Nucleus accumbens (tissue), 56 donors: ENCODE data around the gene PTPRN2.

ENCODE experiments used
- DNase-seq, 56 donors: peaks; one replicate each; lab custom pipeline; 2025; lab: John Stamatoyannopoulos, UW

The PTPRN2 gene

DNA sequence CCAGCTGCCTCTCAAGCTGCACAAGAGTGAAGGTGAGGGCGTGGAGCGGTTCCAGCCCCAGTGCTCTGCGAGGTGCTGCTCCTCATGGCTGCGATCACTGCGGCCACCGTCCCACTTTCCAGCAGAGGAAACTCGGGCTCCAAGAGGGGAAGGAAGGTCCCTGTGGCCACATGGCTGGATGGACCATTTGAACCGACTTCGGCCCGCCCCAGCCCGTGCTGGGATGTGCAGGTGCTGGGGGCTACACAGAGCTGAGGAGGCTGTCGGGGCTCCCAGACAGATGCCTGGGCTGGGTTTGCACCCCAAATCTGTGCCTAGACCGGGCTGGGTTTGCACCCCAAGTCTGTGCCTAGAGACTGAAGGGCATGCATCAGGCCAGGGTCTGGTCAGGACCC is 1064.3 kb downstream of the PTPRN2 start:
- no peak for DNase-seq

DNA sequence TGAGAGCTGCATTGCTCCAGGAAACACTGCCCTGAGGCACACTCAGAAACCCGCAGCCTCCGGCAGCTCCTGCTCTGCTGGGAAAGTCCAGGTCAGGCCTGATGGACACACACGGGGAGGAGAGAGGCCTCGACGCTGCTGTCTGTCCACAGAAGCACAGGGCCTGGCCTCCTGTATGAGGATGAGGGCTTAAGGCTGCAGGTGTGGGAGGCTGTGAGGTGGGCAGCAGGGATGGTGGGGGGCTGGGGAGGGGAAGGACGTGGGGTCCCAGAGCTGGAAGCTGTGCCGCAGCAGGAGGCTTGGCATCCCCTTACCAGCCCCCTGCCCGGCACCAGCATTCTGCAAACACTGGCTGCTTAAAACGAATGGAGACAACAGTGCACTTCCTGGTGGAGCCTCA is 1064.7 kb downstream of the PTPRN2 start:
- DNase-seq: no peak

DNA sequence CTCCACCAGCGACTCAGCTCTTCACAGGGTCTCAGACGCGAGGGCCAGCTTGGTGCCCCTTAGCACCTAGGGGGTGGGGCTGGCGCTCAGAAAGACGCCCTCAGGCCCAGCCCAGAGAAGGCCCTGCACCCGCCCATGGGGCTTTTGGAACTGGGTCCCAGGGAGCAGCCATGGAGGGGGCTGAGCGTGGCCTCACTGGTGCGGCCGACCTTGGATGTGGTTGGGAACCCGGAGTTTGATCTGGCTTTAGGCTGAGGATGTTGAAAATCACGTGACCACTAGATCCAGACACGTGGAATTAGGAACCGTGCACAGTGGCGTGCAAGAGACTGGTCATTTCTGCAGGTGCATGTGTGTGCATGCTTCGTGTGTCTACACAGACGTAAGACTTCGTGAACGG is 1065.4 kb downstream of the PTPRN2 start:
- DNase-seq: no peak

DNA sequence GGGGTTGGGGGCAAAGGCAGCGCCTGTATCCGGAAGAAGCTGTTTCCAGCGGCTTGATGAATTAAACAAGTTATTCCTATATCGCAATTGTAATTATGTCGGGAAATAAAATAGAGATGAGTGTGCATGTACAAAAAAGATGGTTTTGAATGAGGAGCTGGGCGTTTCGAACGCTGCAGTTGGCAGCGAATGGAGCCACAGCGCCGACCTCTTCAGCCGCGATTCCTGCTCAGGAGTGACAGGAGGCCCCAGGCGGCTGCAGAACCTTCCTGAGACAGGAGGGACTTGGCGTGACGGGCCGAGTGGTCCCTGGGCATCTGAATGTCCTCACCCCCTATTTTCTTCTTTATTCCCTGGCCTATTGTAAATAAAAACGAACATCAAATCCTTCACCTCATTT is 1065.9 kb downstream of the PTPRN2 start:
- no peak for DNase-seq

DNA sequence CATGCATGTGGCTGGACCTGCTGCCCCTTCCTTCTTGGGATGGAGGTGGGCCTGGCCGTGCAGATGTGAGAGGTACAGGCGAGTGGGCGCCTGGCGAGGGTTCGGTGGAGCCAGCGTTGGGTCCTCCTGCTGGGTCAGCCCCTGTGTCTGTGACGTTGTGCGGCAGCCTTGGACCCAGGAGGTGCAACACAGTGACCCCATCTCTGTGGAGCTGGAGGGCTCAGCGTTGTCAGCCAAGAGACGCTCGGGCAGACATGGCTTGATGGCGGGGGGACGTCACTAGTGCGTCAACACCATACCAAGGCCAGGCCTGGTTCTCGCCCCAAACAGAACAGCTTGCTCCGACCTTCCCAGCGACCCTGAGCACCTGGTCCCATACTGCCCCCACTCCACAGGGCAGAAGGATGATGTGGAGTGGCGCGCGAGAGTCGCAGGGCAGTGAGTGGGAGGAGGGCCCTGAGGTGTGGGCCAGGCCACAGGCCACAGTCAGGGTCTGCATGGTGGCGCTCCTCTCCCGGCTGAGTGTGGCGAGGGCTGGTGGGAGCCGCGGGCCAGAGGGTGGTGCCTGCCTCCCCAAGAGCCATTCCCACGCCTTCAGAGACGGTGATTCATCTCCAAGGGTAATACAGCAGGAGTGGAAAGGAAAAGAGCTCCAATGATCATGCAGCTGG is 1066.4 kb downstream of the PTPRN2 start:
- DNase-seq: peak in 3 of 56 donors; percentile 12 to 51 (median 16)

DNA sequence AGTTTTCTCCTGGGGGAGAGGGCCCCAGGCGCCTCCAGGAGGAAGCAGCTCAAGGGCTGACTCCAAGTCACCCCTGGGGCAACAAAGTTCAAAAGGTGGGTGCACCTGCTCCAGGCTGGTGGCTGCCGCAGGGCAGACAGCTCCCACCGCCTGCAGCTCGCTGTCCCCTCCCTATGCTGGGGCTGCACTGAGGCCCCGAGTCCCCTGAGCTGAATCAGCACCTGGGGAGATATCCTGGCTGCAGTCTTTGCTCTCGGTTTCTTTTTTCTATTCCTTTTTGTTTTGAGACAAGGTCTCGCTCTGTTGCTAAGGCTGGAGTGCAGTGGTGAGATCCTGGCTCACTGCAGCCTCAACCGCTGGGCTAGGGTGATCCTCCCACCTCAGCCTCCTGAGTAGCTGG is 1067.4 kb downstream of the PTPRN2 start:
- DNase-seq: no peak

DNA sequence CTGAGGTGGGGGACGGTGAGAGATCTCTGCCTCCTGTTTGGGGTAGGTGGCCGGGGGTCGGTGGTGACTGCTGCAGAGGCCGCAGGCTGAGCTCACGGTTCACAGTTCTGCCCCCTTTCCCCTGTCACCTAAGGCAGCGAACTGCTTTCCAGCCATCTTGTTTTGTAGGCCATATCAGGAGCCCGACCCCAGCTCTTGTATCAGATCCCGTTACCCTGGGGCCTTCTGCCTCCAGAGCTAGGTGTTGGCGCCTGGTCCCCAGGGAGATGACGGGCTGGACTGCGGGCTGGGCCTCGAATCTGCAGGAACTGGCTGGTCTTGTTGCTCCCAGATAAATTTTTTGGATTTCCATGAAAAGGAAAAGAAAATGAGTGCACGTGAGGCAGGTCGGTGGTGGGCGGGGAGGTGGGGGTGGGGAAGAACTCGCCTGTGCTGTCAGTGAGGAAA is 1067.8 kb downstream of the PTPRN2 start:
- DNase-seq: no peak

DNA sequence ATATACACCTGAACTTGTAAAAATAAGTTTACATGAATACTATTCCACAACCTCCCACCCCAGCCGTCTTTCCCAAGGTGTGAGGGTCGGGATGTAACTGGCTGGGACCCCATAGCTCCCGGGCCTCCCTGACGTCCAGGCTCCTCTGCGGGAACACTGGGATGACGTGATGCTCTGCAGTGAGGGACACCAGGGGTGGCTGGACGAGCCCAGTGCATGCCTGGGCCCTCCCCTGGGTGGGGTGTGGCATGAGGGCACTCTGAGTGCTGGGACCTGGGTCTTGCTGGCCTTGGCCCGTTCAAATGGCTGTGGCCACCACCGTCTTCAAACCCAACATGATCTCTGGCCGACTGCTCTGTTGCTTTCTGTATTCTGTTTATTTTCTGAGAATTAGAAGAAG is 1068.4 kb downstream of the PTPRN2 start:
- no peak for DNase-seq

DNA sequence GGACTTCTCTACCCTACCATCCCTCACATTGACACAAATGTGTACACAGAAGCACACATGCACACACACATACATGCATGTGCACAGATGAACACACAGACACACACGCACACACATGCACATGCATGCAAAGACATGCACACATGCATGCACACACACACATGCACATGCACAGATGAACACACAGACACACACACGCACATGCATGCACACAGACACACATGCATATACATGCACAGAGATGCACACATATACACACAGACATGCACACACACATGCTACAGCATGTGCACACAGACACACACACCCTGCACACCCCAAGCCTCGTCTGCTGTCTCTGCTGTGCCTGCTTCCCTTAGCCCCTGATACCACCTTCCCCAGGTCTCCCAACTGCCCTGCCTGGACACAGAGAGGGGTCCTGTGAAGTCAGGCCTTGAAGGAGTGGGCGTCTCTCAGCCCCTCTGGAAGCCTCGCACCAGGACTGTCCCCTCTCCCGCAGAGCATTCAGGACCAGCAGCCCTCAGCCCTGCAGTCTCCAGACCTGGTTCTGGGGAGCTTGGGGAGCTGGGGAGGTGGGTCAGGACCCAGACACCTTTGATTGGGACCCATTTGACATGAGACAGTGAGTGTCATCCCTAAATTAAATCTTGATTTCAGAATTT is 1069.0 kb downstream of the PTPRN2 start:
- no peak for DNase-seq

DNA sequence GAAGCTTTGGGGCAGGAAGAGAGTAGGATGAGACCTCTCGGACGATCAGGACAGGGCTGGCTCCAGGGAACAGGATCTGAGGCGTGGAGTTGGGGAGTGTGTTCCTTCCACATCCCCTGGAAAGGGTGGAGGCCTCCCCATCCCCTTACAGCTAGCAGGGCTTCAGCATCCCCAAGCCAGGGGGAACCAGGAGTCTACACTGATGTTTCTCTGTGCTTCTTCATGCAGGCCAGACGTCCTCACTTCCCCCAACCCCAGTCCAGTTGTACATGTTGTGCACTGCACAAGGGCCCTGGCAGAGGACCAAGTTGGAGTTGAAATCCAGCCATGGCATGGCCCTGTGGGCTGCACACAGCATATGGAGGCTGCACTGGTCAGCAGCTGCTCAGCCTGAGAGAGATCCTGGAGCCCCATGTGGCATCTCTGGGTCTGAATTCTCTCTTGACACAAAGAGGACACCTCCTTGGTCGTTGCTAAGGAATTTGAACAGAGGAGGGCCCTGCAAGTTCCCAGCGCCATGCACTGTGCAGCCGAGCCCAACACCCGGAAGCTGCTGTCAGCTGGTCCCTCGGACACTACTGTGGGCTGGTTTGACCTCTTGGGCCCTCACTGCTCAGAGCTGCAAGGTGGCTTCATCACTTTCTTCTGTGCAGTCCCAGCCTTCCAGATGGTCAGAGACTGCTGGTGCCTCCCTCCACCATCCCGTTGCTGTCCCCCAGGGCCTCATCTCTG is 1069.7 kb downstream of the PTPRN2 start:
- no peak for DNase-seq

DNA sequence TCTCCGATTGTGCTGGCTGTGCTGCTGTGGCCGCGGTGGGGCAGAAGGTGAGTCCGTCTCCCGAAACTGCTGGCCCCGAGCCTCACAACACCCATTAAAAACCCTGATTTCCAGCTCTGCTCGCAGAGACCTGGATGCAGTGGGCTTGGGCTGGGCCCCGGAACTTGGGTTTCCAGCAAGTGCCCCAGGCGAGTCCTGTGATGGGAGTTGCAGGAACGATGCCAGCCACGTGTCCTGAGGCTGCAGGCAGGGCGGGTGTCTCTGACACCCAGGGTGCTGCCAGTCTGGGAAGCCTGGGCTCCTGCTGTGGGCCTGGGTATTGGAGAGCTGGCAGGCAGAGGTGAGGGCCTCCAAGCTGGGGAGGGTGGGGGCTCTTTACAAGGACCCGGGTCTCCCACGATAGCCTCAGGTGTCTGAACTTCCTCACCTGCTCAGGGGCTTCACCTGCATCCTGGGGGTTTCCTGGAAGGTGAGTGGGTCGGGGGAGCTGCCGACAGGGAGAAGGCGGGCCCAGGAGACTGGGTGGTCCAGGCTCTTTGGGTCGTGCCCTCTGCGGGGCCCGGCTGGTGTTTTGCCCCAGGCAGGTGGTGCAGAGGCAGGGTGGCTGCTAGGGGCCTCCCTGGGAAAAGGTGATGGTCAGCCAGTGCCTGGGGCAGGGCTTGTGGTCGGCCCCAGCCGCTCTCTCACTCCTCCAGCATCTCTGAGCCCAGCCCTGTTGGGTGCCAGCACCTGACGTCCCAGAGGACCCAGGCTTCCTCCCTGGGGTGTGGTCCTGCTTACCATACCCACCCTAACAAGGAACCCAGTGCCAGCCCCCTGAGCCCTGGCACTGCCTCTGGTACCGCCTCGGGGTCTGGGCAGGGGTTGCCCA is 1070.5 kb downstream of the PTPRN2 start:
- no peak for DNase-seq

DNA sequence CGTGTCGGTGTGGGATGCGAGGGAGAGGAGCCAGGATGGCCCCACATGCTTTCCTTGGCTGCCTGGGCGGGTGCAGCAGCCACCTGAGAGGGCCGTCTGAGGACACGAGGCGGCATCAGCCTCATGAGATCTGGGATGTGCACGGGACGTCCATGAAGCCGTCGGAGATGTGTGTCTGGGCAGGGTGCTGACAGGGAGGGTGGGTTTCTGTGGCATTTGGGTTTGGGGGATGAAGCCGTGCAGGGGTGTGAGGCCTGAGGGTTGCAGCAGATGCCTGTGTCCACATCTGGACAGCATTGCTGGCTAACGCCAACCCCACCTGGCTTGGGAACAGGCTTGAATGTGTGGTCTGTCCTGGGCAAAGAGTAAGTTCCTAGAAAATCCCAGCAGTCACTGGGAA is 1071.3 kb downstream of the PTPRN2 start:
- no peak for DNase-seq

DNA sequence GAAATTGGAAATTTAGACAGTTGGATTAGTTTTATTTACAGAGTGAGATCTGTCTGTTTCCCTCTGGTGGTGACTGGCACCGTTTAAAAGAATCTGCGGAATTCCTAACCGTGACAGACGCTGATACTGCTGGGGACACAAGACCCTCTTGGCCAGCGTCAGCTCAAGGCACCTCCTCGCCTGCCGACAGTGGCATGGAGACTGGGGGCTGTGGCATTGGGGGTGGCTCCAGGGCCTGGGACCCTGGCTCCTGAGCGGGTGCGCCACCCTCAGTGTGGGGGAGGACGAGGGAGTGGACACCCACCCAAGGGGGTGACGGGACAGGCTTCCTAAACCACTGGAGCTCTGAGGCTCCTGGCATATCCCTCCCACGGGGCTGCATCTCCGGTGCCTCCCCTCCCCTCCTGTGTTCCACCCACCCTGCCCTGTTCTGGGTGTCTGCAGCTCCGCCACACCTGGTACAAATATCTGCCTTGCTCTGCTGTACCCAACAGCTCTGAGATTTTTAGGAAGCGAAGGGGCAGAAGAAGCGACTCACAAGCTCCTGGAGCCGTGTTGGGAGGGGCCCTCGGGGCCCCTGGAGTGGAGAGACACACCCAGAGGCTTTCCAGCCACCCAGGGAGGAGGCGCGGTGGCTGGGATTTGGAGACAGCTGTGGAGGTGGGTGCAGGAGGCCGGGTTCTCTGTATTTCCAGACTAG is 1072.1 kb downstream of the PTPRN2 start:
- peak in 10 of 56 donors; percentile 13 to 75 (median 26) for DNase-seq

DNA sequence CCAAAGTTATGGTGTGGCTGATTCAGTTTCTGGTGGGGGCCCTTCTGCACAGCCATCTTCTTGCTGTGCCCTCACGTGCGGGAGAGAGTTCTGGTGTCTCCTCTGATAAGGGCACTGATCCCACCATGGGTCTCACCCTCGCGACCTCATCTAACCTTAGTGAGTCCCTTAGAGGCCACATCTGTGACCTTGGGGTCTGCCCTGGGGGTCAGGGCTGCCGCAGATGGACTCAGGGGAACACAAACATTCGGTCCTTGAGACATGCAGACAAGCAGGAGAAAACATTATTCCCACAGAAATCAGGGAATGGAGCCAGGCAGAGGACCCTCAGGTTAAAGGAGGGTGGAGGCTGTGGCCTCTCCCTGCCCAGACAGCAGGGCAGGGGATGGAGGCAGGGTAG is 1072.9 kb downstream of the PTPRN2 start:
- no peak for DNase-seq

DNA sequence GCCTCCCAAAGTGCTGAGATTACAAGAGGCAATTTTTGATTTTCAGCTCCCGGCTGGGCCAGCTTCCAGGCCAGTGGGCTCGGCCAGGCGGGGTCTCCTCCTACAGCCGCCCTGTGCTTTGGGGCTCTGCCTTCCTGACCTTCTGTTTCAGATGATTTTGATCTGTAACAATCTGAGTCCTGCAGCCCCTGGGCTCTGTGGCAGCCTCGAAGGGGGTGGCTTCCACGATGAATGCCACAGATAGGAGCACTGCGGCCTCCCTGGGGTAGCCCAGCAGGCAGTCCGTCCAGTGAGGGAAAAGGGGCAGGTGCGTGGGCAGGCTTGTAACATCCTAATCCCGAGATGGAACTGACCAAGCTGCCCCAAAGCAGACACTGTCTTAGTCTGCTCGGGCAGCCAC is 1073.3 kb downstream of the PTPRN2 start:
- DNase-seq: no peak

DNA sequence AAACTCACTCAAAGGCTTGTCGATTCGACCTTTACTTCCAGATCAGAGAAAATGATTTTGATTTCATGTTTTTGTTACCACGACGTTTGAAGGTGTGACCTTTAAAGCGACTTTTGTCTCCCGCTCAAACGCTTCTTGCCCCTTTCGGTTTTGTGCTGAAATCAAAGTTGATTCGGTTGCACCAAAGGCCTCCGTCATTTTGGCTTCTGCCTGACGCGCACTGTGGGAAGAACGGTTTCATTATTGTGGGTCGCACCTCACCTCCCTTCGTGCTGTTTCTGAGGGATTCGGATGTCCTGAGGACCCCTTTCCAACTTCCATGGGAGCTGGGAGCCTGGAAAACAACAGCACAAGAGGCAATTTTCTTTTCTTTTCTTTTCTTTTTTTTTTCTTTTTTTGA is 1073.9 kb downstream of the PTPRN2 start:
- no peak for DNase-seq

DNA sequence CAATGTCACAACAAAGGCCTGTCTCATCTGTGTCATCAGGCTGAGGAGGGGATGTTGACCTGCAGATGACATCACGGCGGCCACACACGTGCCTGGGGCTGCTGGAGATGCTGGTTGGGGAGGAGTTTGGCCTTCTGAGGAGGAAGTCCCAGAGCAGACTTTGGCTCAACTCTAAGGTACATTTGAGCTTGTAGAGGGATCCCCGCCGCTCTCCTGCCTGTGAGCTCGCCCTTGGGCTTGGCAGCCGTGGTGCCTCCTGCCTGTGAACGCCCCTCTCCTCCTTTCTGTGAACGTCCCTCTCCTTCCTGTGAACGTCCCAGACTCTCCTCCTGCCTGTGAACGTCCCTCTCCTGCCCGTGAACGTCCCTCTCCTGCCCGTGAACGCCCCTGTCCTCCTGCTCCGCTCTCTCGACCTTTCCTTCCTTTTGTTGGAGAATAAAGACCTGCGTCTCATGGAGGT is 1074.4 kb downstream of the PTPRN2 start:
- no peak for DNase-seq

DNA sequence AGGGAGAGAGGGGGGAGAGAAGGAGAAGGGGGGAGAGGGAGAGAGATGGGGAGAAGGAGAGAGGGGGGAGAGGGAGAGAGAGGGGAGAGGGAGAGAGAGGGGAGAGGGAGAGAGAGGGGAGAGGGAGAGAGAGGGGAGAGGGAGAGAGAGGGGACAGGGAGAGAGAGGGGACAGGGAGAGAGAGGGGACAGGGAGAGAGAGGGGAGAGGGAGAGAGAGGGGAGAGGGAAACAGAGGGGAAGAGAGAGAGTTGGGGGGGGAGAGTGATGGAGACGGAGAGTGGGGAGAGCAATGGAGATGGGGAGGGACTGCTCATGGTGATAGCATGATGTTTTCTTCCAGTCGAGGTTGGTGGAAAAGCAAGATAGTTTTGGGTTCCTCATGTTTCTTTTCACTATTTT is 1078.4 kb downstream of the PTPRN2 start:
- DNase-seq: no peak

DNA sequence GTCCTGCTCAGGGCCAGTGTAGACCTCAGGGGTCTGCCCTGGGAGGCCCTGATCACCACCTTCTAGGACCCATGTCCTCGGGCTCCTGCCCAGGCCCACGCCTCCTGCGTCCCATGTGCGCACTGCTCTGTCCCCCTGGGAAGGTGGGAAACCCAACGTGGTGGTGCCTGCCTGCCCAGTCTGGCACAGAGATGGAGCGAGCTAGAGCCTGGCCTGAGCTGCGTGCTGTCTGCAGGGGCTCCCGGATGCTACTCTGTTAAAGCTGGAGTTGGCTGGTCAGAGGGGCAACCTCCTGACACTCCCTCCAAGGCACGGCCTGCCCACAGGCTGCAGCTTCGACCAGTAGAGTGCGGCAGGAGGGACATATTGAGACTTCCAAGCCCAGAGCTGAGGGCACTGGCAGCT is 1079.1 kb downstream of the PTPRN2 start:
- DNase-seq: no peak

DNA sequence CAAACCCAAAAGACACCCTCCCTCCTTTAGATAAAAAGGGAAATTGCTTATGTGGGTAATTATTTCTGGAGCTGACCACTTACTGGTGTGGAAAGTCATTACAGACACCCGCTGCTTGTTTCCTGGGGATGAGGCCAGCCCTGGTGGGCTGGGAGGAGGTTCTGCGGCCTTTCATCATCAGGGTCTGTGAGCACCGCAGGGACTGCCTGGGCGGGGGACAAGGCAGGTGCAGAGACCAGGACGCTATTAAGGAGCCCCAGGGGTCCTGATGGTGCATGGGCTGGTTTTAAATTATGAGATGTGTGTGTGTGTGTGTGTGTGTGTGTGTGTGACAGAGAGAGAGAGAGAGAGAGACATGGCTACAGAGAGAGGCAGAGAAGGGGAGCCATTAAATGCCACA is 1079.6 kb downstream of the PTPRN2 start:
- DNase-seq: no peak
